Measurements from ENCODE around the gene TTC38.
"Not testable (repeated sequence)": the region's sequence is repeated elsewhere in the genome, so short reads cannot be mapped to it uniquely, and the experiment has no call there.

DNA sequence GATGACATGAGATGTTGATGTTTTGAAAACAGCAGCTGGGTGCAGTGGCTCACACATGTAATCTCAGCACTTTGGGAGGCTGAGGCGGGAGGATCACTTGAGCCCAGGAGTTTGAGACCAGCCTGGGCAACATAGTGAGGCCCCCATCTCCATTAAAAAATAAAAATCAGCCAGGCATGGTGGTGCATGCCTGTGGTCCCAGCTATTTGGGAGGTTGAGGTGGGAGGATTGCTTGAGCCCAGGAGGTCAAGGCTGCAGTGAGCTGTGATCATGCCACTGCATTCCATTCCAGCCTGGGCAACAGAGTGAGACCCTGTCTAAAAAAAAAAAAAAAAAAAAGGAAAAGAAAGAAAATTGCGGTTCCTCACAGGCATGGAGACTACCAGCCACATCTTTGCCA, 45.0 kb downstream of the TTC38 start:
- not testable (repeated sequence) for TF ChIP-seq CTCF (IDR thresholded peaks at IDR 0.05; ENCODE audit: poor library complexity, severe bottlenecking); TAF1 (IDR thresholded peaks at IDR 0.05; ENCODE audit: low read depth); EP300 (conservative IDR thresholded peaks at IDR 0.05; ENCODE audit: poor library complexity, severe bottlenecking); POLR2AphosphoS5 (IDR thresholded peaks at IDR 0.05); REST (IDR thresholded peaks at IDR 0.05; ENCODE audit: borderline replicate concordance); RAD21 (conservative IDR thresholded peaks at IDR 0.05); EZH2 (IDR thresholded peaks at IDR 0.05; ENCODE audit: borderline replicate concordance, insufficient read depth, low read length, poor library complexity, severe bottlenecking); SMC3 (conservative IDR thresholded peaks at IDR 0.05; ENCODE audit: poor library complexity); MXI1 (conservative IDR thresholded peaks at IDR 0.05; ENCODE audit: poor library complexity, severe bottlenecking)

All from neural cell (in vitro differentiated cells).